ENCODE results near the gene KLK2. TPM values are rescaled to one million over a fixed set of nuclear protein-coding genes. Genes with fewer than 3 reads are reported as not detected.

Gene KLK2
- total and polyA plus RNA-seq, 2 of the 4 experiments (the other 2 are of a cell fraction) = not detected

DNA sequence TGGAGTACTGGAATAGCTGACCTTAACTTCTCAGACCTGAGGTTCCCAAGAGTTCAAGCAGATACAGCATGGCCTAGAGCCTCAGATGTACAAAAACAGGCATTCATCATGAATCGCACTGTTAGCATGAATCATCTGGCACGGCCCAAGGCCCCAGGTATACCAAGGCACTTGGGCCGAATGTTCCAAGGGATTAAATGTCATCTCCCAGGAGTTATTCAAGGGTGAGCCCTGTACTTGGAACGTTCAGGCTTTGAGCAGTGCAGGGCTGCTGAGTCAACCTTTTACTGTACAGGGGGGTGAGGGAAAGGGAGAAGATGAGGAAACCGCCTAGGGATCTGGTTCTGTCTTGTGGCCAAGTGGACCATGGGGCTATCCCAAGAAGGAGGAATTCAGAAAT, 12.2 kb upstream of the KLK2 start:
- no peak overlapping the region for H2AK9ac ChIP-seq (replicated peaks; ENCODE audit: low read depth, low read length, poor library complexity)
- H4K5ac ChIP-seq (ENCODE audit: low read depth, low read length) = no peak overlapping the region
- no peak overlapping the region for H2BK5ac ChIP-seq (ENCODE audit: low read depth, low read length, poor library complexity, severe bottlenecking)
- H4K91ac ChIP-seq (ENCODE audit: insufficient read depth, low read depth, low read length) = no peak overlapping the region
- ATAC-seq (ENCODE audit: low read depth) (no peak), DNase-seq (no peak)
- 0 out of 2 replicates have a peak, but pooled peaks cover 4% of the 10 kb centered on the region for H3K9me3 ChIP-seq (ENCODE audit: control insufficient read depth, insufficient read depth, low read length)
- CTCF ChIA-PET = no interaction called here
- 43% methylated on average over 3 of the region's 5 CpGs; no CpG with 5 or more reads in 1 of the 2 experiments for WGBS, 2 experiments (ENCODE audit: extremely low coverage in 2 of 2, insufficient read length in 1 of 2)
- H3K4me1 ChIP-seq (ENCODE audit: control insufficient read depth, insufficient read depth, low read length) = no peaks in the 10 kb centered on the region
- dilution Hi-C loops (cut with HindIII; ENCODE audit: low sequenced_read_pairs, unreplicated experiment) (no loop called here), intact Hi-C loops (cut with micrococcal nuclease) (no loop called here), in situ Hi-C loops (cut with MboI; ENCODE audit: low sequenced_read_pairs) (no loop called here)
- no peak overlapping the region for H3K56ac ChIP-seq (ENCODE audit: extremely low read depth, insufficient read depth, low read length)
- H3K4ac ChIP-seq (ENCODE audit: low read depth, low read length) = no peak overlapping the region
- no peak overlapping the region for H3K4me2 ChIP-seq (ENCODE audit: low read depth, low read length)
- TF ChIP-seq ELK1 (IDR thresholded peaks at IDR 0.05; ENCODE audit: borderline replicate concordance, low read depth, low read length) = no peak
- no peak for TF ChIP-seq BHLHE40 (IDR thresholded peaks at IDR 0.05; ENCODE audit: low read depth, low read length)
- TF ChIP-seq SMC3 (IDR thresholded peaks at IDR 0.05; ENCODE audit: low read depth, low read length) = no peak
- no peak overlapping the region for H4K8ac ChIP-seq (ENCODE audit: low read depth in 2 of 2, low read length in 2 of 2)
- H2BK120ac ChIP-seq (ENCODE audit: low read depth, low read length) = no peak overlapping the region
- no peaks in the 10 kb centered on the region for H3K9me1 ChIP-seq (ENCODE audit: insufficient read depth, low read length)
- POLR2A ChIA-PET (ENCODE audit: unreplicated experiment) = no interaction called here
- H3K23ac ChIP-seq (ENCODE audit: low read depth, low read length) = no peak overlapping the region
- no peaks in the 10 kb centered on the region for H3K36me3 ChIP-seq (ENCODE audit: control insufficient read depth, insufficient read depth, low read length)
- H2BK20ac ChIP-seq (ENCODE audit: low read depth, low read length) = no peak overlapping the region
- H3K14ac ChIP-seq (replicated peaks; ENCODE audit: low read depth, low read length) = no peak overlapping the region
- H2AFZ ChIP-seq (replicated peaks; ENCODE audit: low read length, poor library complexity) = no peak overlapping the region
- H4K20me1 ChIP-seq (ENCODE audit: insufficient read depth, low read length) = no peaks in the 10 kb centered on the region
- no TSS peak for BruUV-seq (replicated peaks)
- H3K27me3 ChIP-seq (ENCODE audit: control insufficient read depth, insufficient read depth, low read length) = peaks cover 4% of the 10 kb centered on the region; the same call in 1 of the 2 replicates
- no peaks in the 10 kb centered on the region for H3K79me1 ChIP-seq (ENCODE audit: low read depth in 1 of 2, low read length in 2 of 2)
- no peak overlapping the region for H3K18ac ChIP-seq (ENCODE audit: low read depth, low read length)
- no peak overlapping the region for H3K9ac ChIP-seq (ENCODE audit: low read depth, low read length)
- no peak overlapping the region for H3K27ac ChIP-seq (ENCODE audit: insufficient read depth, low read length)
- H2AK5ac ChIP-seq (ENCODE audit: low read depth, low read length) = no peak overlapping the region
- H2BK15ac ChIP-seq (ENCODE audit: low read depth, low read length) = no peak overlapping the region
- no peak overlapping the region for H3K4me3 ChIP-seq (ENCODE audit: insufficient read depth, low read depth, low read length)
